Hepatocyte (in vitro differentiated cells): ENCODE measurements around the gene CISH. TPM values are rescaled to one million over a fixed set of nuclear protein-coding genes. Genes with fewer than 3 reads are reported as not detected.

Experiments used
- DNase-seq: peaks from one replicate; pipeline ENCODE4 v3.0.0-alpha.2; 2016; ENCODE audit warnings: low spot score
- H2AFZ ChIP-seq: fragments of 200-600 bp; sonication (generic); 2 replicates; pipeline ENCODE4 v1.6.0; 2016; ENCODE audit warnings: antibody characterized with exemption, mild to moderate bottlenecking
- H3K27ac ChIP-seq: fragments of 200-600 bp; sonication (generic); 2 replicates; pipeline ENCODE4 v1.5.1; 2016; ENCODE audit warnings: mild to moderate bottlenecking
- H3K27me3 ChIP-seq: fragments of 200-600 bp; sonication (generic); 2 replicates; pipeline ENCODE4 v1.6.1; 2016
- H3K36me3 ChIP-seq: fragments of 200-600 bp; sonication (generic); replicated peaks from 2 replicates; pipeline ENCODE4 v1.5.1; 2016; ENCODE audit warnings: low read depth; ENCODE audit not compliant: insufficient read depth
- H3K4me1 ChIP-seq: fragments of 200-600 bp; sonication (generic); 2 replicates; pipeline ENCODE4 v1.5.1; 2016; ENCODE audit warnings: mild to moderate bottlenecking, moderate library complexity; ENCODE audit not compliant: insufficient read depth
- H3K4me2 ChIP-seq: fragments of 200-600 bp; sonication (generic); 2 replicates; pipeline ENCODE4 v1.6.0; 2016
- H3K4me3 ChIP-seq: fragments of 200-600 bp; sonication (generic); 2 replicates; pipeline ENCODE4 v1.5.1; 2016; ENCODE audit warnings: mild to moderate bottlenecking
- H3K79me2 ChIP-seq: fragments of 200-600 bp; sonication (generic); 2 replicates; pipeline ENCODE4 v1.6.0; 2017; ENCODE audit warnings: mild to moderate bottlenecking
- H3K9me2 ChIP-seq: fragments of 200-600 bp; sonication (generic); replicated peaks from 2 replicates; pipeline ENCODE4 v1.6.0; 2017; ENCODE audit warnings: mild to moderate bottlenecking; ENCODE audit not compliant: insufficient read depth
- H3K9me3 ChIP-seq: fragments of 200-600 bp; sonication (generic); 2 replicates; pipeline ENCODE4 v1.5.1; 2016; ENCODE audit warnings: low read depth, mild to moderate bottlenecking
- H4K20me1 ChIP-seq: fragments of 200-600 bp; sonication (generic); 2 replicates; pipeline ENCODE4 v1.6.0; 2016; ENCODE audit warnings: mild to moderate bottlenecking; ENCODE audit not compliant: insufficient read depth, poor library complexity, severe bottlenecking
- EZH2 ChIP-seq: fragments of 200-600 bp; sonication (generic); IDR thresholded peaks from 2 replicates; pipeline ENCODE4 v1.6.1; 2016; ENCODE audit warnings: antibody characterized with exemption, mild to moderate bottlenecking, borderline replicate concordance
- EZH2phosphoT487 ChIP-seq: fragments of 200-600 bp; sonication (generic); IDR thresholded peaks from one replicate; pipeline ENCODE4 v1.6.1; 2018; ENCODE audit warnings: antibody characterized with exemption, mild to moderate bottlenecking, low read depth, moderate library complexity; ENCODE audit not compliant: unreplicated experiment, severe bottlenecking
- WGBS: methylation state at CpG from one replicate; pipeline ENCODE4 v1.1.6; 2016; ENCODE audit warnings: low lambda C conversion rate; ENCODE audit errors: missing lambda C conversion rate; 5-methylcytosine and 5-hydroxymethylcytosine counted together
- polyA plus RNA-seq: library from polyadenylated mRNA; unstranded; fragments of >200 nt; fragmentation: Nextera tagmentation; extraction: Ambion mirVana; gene quantifications from 2 replicates; pipeline ENCODE4 v1.2.1, GENCODE V29; 2016
- total RNA-seq: library from RNA; depleted of rRNA; stranded (reverse); fragments of >200 nt; gene quantifications from 2 replicates; pipeline ENCODE4 v1.2.3, GENCODE V29; 2014
- TF ChIP-seq, protein P1 (sequence below): fragments of 200-600 bp; sonication (generic); IDR thresholded peaks from 2 replicates; pipeline ENCODE4 v1.5.1; 2016; ENCODE audit warnings: antibody characterized with exemption, mild to moderate bottlenecking; ENCODE audit not compliant: poor library complexity

The CISH gene
- total and polyA plus RNA-seq, 2 experiments from 2014 or later: 4.0 to 9.0 TPM

DNA sequence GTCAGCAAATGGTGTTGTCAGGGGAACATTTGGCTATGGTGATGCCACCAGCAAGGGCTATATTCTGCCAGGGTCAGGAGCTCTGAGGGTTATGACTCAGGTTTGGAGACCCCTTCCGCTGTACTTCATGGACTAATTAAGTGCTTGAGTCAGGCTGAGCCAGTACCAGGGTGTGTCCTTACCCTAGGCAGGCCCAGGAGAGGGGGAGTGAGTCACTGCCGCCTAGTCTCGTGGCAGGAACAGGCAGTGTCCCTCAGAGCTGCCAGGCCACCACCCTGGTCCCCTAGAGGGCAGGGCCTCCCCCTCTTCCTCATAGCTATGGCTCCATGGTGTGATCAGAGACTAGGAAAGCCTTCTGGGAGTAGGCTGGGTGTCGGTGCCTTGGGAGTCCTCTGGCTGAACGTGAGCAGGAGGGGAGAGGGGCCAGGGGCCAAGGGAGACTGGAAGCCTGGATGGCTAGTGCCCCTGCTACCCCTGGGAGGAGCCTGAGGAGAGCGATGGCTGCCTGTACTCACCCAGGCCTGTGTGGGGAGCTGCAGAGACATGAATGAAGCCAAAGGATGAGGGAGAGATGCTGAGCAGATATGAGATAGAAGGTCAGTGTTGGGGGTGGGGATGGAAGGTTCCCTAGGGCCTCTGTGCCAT is 16.0 kb upstream of the CISH start:
- Histone ChIP-seq H4K20me1 (peaks cover 11% of the 10 kb centered on the region), H3K27me3 (no peaks in the 10 kb centered on the region), H3K4me2 (no peak overlapping the region), H3K4me3 (no peak overlapping the region), H3K36me3 (no peaks in the 10 kb centered on the region), H3K9me3 (no peaks in the 10 kb centered on the region), H3K9me2 (no peaks in the 10 kb centered on the region), H3K27ac (no peak overlapping the region), H3K4me1 (no peaks in the 10 kb centered on the region), H2AFZ (no peak overlapping the region), H3K79me2 (peaks cover 37% of the 10 kb centered on the region)
- no peak for TF ChIP-seq EZH2phosphoT487
- TF ChIP-seq, protein P1, sequence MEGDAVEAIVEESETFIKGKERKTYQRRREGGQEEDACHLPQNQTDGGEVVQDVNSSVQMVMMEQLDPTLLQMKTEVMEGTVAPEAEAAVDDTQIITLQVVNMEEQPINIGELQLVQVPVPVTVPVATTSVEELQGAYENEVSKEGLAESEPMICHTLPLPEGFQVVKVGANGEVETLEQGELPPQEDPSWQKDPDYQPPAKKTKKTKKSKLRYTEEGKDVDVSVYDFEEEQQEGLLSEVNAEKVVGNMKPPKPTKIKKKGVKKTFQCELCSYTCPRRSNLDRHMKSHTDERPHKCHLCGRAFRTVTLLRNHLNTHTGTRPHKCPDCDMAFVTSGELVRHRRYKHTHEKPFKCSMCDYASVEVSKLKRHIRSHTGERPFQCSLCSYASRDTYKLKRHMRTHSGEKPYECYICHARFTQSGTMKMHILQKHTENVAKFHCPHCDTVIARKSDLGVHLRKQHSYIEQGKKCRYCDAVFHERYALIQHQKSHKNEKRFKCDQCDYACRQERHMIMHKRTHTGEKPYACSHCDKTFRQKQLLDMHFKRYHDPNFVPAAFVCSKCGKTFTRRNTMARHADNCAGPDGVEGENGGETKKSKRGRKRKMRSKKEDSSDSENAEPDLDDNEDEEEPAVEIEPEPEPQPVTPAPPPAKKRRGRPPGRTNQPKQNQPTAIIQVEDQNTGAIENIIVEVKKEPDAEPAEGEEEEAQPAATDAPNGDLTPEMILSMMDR: no peak
- no peak for TF ChIP-seq EZH2
- 64% methylated on average over 6 of the region's 6 CpGs for WGBS
- no peak for DNase-seq

DNA sequence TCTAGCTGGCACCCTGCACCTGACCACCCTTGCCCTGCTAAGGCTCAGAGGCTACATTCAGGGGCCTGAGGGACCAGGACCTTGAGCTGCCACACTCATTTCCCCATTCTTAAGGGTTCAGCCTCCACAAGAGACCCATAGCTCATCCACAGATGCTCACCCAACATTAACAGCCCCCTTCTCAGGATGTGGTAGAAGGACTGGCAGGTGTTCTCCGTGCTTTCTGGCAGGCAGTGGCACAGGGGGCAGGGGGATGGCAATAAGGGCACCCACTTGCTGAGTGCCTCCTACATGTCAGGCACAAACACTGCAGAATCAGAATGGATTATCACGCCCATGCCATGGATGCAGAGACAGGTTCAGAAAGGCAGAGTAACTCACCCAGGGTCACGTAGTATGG is 14.8 kb upstream of the CISH start:
- Histone ChIP-seq H3K9me3 (no peaks in the 10 kb centered on the region), H3K4me1 (no peaks in the 10 kb centered on the region), H3K36me3 (no peaks in the 10 kb centered on the region), H2AFZ (no peak overlapping the region), H3K27me3 (no peaks in the 10 kb centered on the region), H3K27ac (no peak overlapping the region), H3K79me2 (peaks cover 33% of the 10 kb centered on the region), H3K4me3 (no peak overlapping the region), H3K9me2 (no peaks in the 10 kb centered on the region), H3K4me2 (no peak overlapping the region), H4K20me1 (peaks cover 7% of the 10 kb centered on the region)
- 98% methylated on average over 3 of the region's 3 CpGs for WGBS
- no peak for DNase-seq
- TF ChIP-seq, protein P1: no peak
- TF ChIP-seq EZH2phosphoT487 (no peak), EZH2 (no peak)

DNA sequence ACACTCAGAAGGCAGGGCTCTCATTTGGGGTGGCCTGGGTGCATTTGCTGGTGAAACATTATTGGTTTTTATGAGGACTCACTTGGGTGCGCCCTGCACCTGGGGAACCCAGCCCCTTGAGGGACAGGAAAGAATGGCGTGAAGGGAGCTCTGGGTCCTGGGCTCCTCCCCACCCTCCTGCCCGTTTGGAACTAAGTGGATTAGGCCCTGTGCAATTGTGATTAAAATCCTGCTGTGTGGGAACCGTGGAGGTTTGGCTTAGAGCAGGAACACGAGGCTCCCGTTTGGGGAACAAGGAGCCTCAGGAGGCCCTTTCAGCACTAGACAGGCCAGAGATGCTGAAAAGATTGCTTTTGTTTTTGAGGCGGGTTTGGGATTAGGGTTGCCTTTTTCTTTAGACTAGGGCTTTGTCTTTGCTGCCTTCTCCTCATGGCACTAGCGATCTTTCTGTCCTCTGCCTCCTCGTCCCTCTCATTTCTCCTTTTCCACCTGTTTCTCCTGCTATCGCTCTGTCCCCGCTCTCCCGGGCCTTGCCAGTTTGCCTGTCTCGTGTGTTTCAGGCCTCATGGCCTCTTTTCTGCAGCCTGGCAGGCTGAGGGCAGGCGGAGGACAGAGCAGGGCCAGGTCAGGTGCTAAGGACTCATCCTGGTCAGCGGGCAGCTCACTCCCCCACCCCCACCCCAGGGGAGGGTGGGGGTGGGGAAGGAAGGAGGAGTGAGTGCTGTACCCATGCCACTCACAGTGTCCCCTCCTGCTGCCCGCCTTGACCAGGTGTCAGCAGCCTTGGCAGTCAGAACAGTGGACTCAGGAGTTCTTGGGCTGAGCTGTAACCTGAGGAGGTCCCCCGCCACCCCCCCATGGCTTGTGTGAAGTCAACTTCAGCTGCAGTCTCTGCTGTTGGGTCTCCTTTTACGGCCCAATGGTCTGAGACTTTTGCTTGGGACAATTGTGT is 13.9 kb upstream of the CISH start:
- H3K79me2 ChIP-seq: peaks cover 33% of the 10 kb centered on the region
- WGBS: 75% methylated on average over 16 of the region's 18 CpGs
- no peak overlapping the region for H3K4me2 ChIP-seq
- H3K9me3 ChIP-seq: no peaks in the 10 kb centered on the region
- peaks cover 7% of the 10 kb centered on the region for H4K20me1 ChIP-seq
- H3K27me3 ChIP-seq: no peaks in the 10 kb centered on the region
- no peak for TF ChIP-seq EZH2phosphoT487
- no peak overlapping the region for H3K27ac ChIP-seq
- H2AFZ ChIP-seq: no peak overlapping the region
- no peaks in the 10 kb centered on the region for H3K36me3 ChIP-seq
- H3K9me2 ChIP-seq: no peaks in the 10 kb centered on the region
- H3K4me1 ChIP-seq: no peaks in the 10 kb centered on the region
- H3K4me3 ChIP-seq: no peak overlapping the region
- no peak for DNase-seq

DNA sequence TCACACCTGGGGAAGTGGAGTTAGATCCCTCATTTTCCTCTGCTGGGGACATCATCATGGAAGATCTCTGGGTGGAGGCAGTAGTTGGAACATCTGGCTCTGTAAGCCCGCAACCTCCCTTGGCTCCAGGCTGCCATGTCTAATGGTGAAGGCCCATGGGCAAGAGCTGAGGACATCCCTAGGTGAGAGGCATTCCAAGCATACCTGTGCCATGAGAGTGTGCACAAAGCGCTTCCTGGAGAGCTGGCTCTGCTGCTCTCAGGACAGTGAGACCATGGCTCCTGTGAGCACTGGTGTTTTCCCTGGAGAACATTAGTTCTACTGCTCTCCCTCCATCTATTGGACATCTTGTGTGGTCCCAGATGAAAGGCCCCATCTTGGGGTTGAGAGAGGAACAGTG is 13.1 kb upstream of the CISH start:
- Histone ChIP-seq H3K27ac (no peak overlapping the region), H3K79me2 (peaks cover 32% of the 10 kb centered on the region), H2AFZ (no peak overlapping the region)

More for the DNA sequence above, 13.1 kb upstream of the CISH start:
- no peak for TF ChIP-seq EZH2
- Histone ChIP-seq H3K9me3 (no peaks in the 10 kb centered on the region), H3K4me3 (no peak overlapping the region), H3K36me3 (no peaks in the 10 kb centered on the region), H3K27me3 (no peaks in the 10 kb centered on the region), H3K4me1 (no peaks in the 10 kb centered on the region), H3K4me2 (no peak overlapping the region), H4K20me1 (peaks cover 3% of the 10 kb centered on the region), H3K9me2 (no peaks in the 10 kb centered on the region)
- WGBS: 80% methylated on average over 2 of the region's 2 CpGs
- DNase-seq: no peak
